GM23338 (cell line): ENCODE measurements around the gene GDPD1.

Experiments used
- CTCF ChIP-seq, 2 experiments: fragments of 200-600 bp in 1 of 2; sonication (generic) in 1 of 2; conservative IDR thresholded peaks; 2 replicates each; pipeline versions ENCODE4 v1.5.1 to v1.6.1; 2016 to 2017; ENCODE audit warnings: antibody characterized with exemption in 2 of 2, low read depth in 2 of 2, mild to moderate bottlenecking in 2 of 2, moderate library complexity in 1 of 2
- REST ChIP-seq: IDR thresholded peaks from one replicate; pipeline ENCODE4 v1.6.1; 2018; ENCODE audit warnings: antibody characterized with exemption; ENCODE audit not compliant: unreplicated experiment

GRCh38 chr17:59172436-59173004 lies 47.8 kb upstream of the GDPD1 start:
- TF ChIP-seq CTCF (conservative IDR thresholded peaks at IDR 0.05; ENCODE audit: low read depth in 2 of 2) (no peak), REST (no peak)
